Upper lobe of left lung (tissue), 6 donors: ENCODE measurements around the gene IFNL2. TPM values are rescaled to one million over a fixed set of nuclear protein-coding genes. Genes with fewer than 3 reads are reported as not detected.

Experiments used
- ATAC-seq, 2 donors: fragments of 200-7000 bp; cut with Tn5 transposase; one replicate each; pipeline ENCODE4 v1.9.1; 2022; ENCODE audit warnings: mild to moderate bottlenecking in 2 of 2, moderate library complexity in 2 of 2; ENCODE audit not compliant: low FRiP score in 2 of 2
- DNase-seq, 2 donors: peaks; one replicate each; pipeline ENCODE4 v3.0.0-alpha.2; 2019 to 2020
- H3K27ac ChIP-seq, 4 donors: fragments of 200-600 bp; sonication (generic); one replicate each; pipeline ENCODE4 v1.5.1; 2016 to 2019
- H3K27me3 ChIP-seq, 4 donors: fragments of 200-600 bp; sonication (generic); one replicate each; pipeline ENCODE4 v1.5.1; 2017 to 2019
- H3K36me3 ChIP-seq, 4 donors: fragments of 200-600 bp; sonication (generic); one replicate each; pipeline ENCODE4 v1.5.1; 2016 to 2019
- H3K4me1 ChIP-seq, 4 donors: fragments of 200-600 bp; sonication (generic); one replicate each; pipeline ENCODE4 v1.5.1; 2018 to 2019
- H3K4me3 ChIP-seq, 4 donors: fragments of 200-600 bp; sonication (generic); one replicate each; pipeline ENCODE4 v1.5.1; 2017 to 2019; ENCODE audit warnings: mild to moderate bottlenecking in 2 of 4, moderate library complexity in 1 of 4
- H3K9me3 ChIP-seq, 4 donors: fragments of 200-600 bp; sonication (generic); one replicate each; pipeline ENCODE4 v1.5.1; 2018 to 2019
- CTCF ChIP-seq, 6 experiments: fragments of 450-650 bp in 4 of 6; fragments of 200-600 bp in 2 of 6; sonication (generic) in 2 of 6; IDR thresholded peaks; one replicate each; pipeline ENCODE4 v1.5.1; 2016 to 2019; ENCODE audit warnings: antibody characterized with exemption in 6 of 6
- EP300 ChIP-seq, 4 donors: sonication (generic); formaldehyde crosslinking; IDR thresholded peaks; one replicate each; pipeline ENCODE4 v1.5.1; 2017; ENCODE audit warnings: antibody characterized with exemption in 4 of 4, control low read depth in 2 of 4
- POLR2A ChIP-seq, 4 donors: fragments of 450-650 bp; IDR thresholded peaks; one replicate each; pipeline ENCODE4 v1.5.1; 2016 to 2017; ENCODE audit warnings: antibody characterized with exemption in 4 of 4, mild to moderate bottlenecking in 2 of 4
- POLR2AphosphoS5 ChIP-seq, 2 donors: sonication (generic); formaldehyde crosslinking; IDR thresholded peaks; one replicate each; pipeline ENCODE4 v1.5.1; 2017; ENCODE audit warnings: antibody characterized with exemption in 2 of 2
- WGBS, 2 donors: methylation state at CpG; one replicate each; pipeline ENCODE4 v1.1.5; 2017 to 2018; 5-methylcytosine and 5-hydroxymethylcytosine counted together
- total RNA-seq, 6 donors: library from RNA; depleted of rRNA in 4 of 6; stranded (reverse); fragments of >200 nt in 4 of 6; gene quantifications; one replicate each; pipeline versions ENCODE4 v1.1.0 to v1.2.1, GENCODE V29; 2016 to 2021
- donor health status: DM: no; HTN: no; CAD: no; lungs with moderate emphysema.
- donor health status: DM: no; HTN: yes; CAD: no; lungs with severe emphysema.

The IFNL2 gene
- total RNA-seq, 6 donors from 2014 or later = not detected

GRCh38 chr19:39282021-39282420 is 13.8 kb downstream of the IFNL2 start:
- WGBS, 2 donors = 50 to 62% methylated on average over 1 of the region's 1 CpG
- no peaks in the 10 kb centered on the region for H3K9me3 ChIP-seq
- H3K4me3 ChIP-seq = no peak overlapping the region
- no peak for TF ChIP-seq CTCF (IDR thresholded peaks at IDR 0.05)
- no peak for TF ChIP-seq EP300 (IDR thresholded peaks at IDR 0.05)
- TF ChIP-seq POLR2AphosphoS5 (IDR thresholded peaks at IDR 0.05) = no peak
- no peak for TF ChIP-seq POLR2A (IDR thresholded peaks at IDR 0.05)
- H3K27me3 ChIP-seq = no peaks in the 10 kb centered on the region
- ATAC-seq = no peak
- H3K36me3 ChIP-seq = no peaks in the 10 kb centered on the region
- H3K4me1 ChIP-seq = no peaks in the 10 kb centered on the region
- DNase-seq = no peak
- no peak overlapping the region for H3K27ac ChIP-seq

- no peaks in the 10 kb centered on the region for H3K36me3 ChIP-seq
- H3K4me3 ChIP-seq = no peak overlapping the region
- no peak for TF ChIP-seq EP300 (IDR thresholded peaks at IDR 0.05)
- no peak for TF ChIP-seq POLR2A (IDR thresholded peaks at IDR 0.05)
- TF ChIP-seq POLR2AphosphoS5 (IDR thresholded peaks at IDR 0.05) = no peak
- TF ChIP-seq CTCF (IDR thresholded peaks at IDR 0.05) = no peak
- 76 to 83% methylated on average over 1 of the region's 1 CpG for WGBS, 2 donors
- no peak for ATAC-seq
- no peaks in the 10 kb centered on the region for H3K4me1 ChIP-seq
- no peaks in the 10 kb centered on the region for H3K27me3 ChIP-seq
- no peak for DNase-seq
- no peak overlapping the region for H3K27ac ChIP-seq
- no peaks in the 10 kb centered on the region for H3K9me3 ChIP-seq
These were observed 15.8 kb downstream of the IFNL2 start for GRCh38 chr19:39284032-39284431.

- H3K27ac ChIP-seq = no peak overlapping the region
- H3K4me1 ChIP-seq = no peaks in the 10 kb centered on the region
- H3K36me3 ChIP-seq = no peaks in the 10 kb centered on the region
- no peaks in the 10 kb centered on the region for H3K27me3 ChIP-seq
- DNase-seq = no peak
- TF ChIP-seq POLR2A (IDR thresholded peaks at IDR 0.05) = no peak
- no peak for TF ChIP-seq CTCF (IDR thresholded peaks at IDR 0.05)
- no peak for TF ChIP-seq EP300 (IDR thresholded peaks at IDR 0.05)
- TF ChIP-seq POLR2AphosphoS5 (IDR thresholded peaks at IDR 0.05) = no peak
- ATAC-seq = no peak
- H3K9me3 ChIP-seq = no peaks in the 10 kb centered on the region
- WGBS, 2 donors = 58 to 60% methylated on average over 4 of the region's 4 CpGs
- H3K4me3 ChIP-seq = no peak overlapping the region
These were observed 25.2 kb downstream of the IFNL2 start for GRCh38 chr19:39293394-39293793.

GRCh38 chr19:39296055-39296645 is 28.0 kb downstream of the IFNL2 start, which contains the start of gene IFNL1:
TSS of gene IFNL1 (plus strand) at chr19:39296407. CDS start at chr19:39296422, 15 bp downstream.
- ATAC-seq = peak in 1 of 2 donors; percentile 45
- TF ChIP-seq CTCF (IDR thresholded peaks at IDR 0.05) (no peak), POLR2AphosphoS5 (IDR thresholded peaks at IDR 0.05) (no peak), EP300 (IDR thresholded peaks at IDR 0.05) (no peak), POLR2A (IDR thresholded peaks at IDR 0.05) (no peak)

GRCh38 chr19:39296906-39297305 is 28.7 kb downstream of the IFNL2 start:
- WGBS, 2 donors = 83 to 88% methylated on average over 4 of the region's 4 CpGs
- no peaks in the 10 kb centered on the region for H3K9me3 ChIP-seq
- no peaks in the 10 kb centered on the region for H3K27me3 ChIP-seq
- H3K27ac ChIP-seq = no peak overlapping the region
- H3K36me3 ChIP-seq = no peaks in the 10 kb centered on the region
- no peaks in the 10 kb centered on the region for H3K4me1 ChIP-seq
- H3K4me3 ChIP-seq = no peak overlapping the region
- TF ChIP-seq POLR2A (IDR thresholded peaks at IDR 0.05) = no peak
- no peak for ATAC-seq
- DNase-seq = no peak

More at GRCh38 chr19:39296055-39296645, 28.0 kb downstream of the IFNL2 start, which contains the start of gene IFNL1:
- Histone ChIP-seq H3K27me3 (no peaks in the 10 kb centered on the region), H3K27ac (no peak within 1 kb of the TSS), H3K36me3 (no peaks in the 10 kb centered on the region), H3K9me3 (no peaks in the 10 kb centered on the region), H3K4me1 (no peaks in the 10 kb centered on the region), H3K4me3 (no peak within 1 kb of the TSS)
- DNase-seq = peak in 1 of 2 donors; percentile 72
- 64 to 78% methylated on average over 5 to 11 of the region's 11 CpGs for WGBS, 2 donors
